Endothelial cell of umbilical vein (primary cell): ENCODE measurements around the gene NAV2. TPM values are rescaled to one million over a fixed set of nuclear protein-coding genes. Genes with fewer than 3 reads are reported as not detected.
A peak's percentile ranks its signal among the peaks of the same experiment; 100 is the strongest.

ENCODE experiments used
- BruUV-seq: library from RNA; stranded (reverse); fragments of 400-500 nt; replicated peaks from 2 replicates; lab custom pipeline; 2021; lab: Mats Ljungman, UMichigan
- CTCF ChIA-PET: fragments of 300-600, 350-600 bp; sonication (Branson Sonifier 250); formaldehyde crosslinking; loops from one replicate; lab custom pipeline; 2021; ENCODE audit warnings: antibody characterized with exemption, inconsistent platforms; lab: Charles Lee
- POLR2A ChIA-PET: fragments of 300-600, 350-600 bp; sonication (Branson Sonifier 250); formaldehyde crosslinking; loops from one replicate; lab custom pipeline; 2021; ENCODE audit warnings: antibody characterized with exemption, inconsistent platforms; lab: Charles Lee
- DNase-seq: peaks from one replicate; pipeline ENCODE4 v3.0.0-alpha.2; 2011; ENCODE audit warnings: low read depth, low spot score
- FAIRE-seq: peaks from 2 replicates; lab custom pipeline; 2011; peaks lifted over from hg19 to GRCh38; lab: Jason Lieb, UNC
- H2AFZ ChIP-seq: 2 replicates; pipeline ENCODE4 v1.6.0; 2012; ENCODE audit warnings: low read depth, low read length, control low read depth, inconsistent platforms
- H3K27ac ChIP-seq: 2 replicates; pipeline ENCODE4 v1.5.1; 2011; ENCODE audit warnings: low read depth, mild to moderate bottlenecking, control low read depth, low read length, moderate library complexity; ENCODE audit not compliant: insufficient read depth
- H3K27me3 ChIP-seq, 2 experiments: 2 replicates each; pipeline versions ENCODE4 v1.6.0 to v1.6.1; 2011; ENCODE audit warnings: low read length in 2 of 2, mixed read lengths in 1 of 2; ENCODE audit not compliant: control insufficient read depth in 2 of 2, insufficient read depth in 2 of 2
- H3K36me3 ChIP-seq, 2 experiments: 2 replicates in 1 of 2; 3 replicates in 1 of 2; pipeline ENCODE4 v1.5.1; 2011; ENCODE audit warnings: low read length in 2 of 2, mild to moderate bottlenecking in 1 of 2, moderate library complexity in 1 of 2; ENCODE audit not compliant: control insufficient read depth in 2 of 2, insufficient read depth in 2 of 2; ENCODE audit errors: extremely low read depth in 1 of 2
- H3K4me1 ChIP-seq: 3 replicates; pipeline ENCODE4 v1.5.1; 2011; ENCODE audit warnings: mild to moderate bottlenecking, low read length; ENCODE audit not compliant: control insufficient read depth, insufficient read depth; ENCODE audit errors: extremely low read depth
- H3K4me2 ChIP-seq: 2 replicates; pipeline ENCODE4 v1.6.1; 2011; ENCODE audit warnings: low read length, control low read depth, mixed read lengths; ENCODE audit not compliant: insufficient read depth
- H3K4me3 ChIP-seq, 3 experiments: fragments of 200-600 bp in 1 of 3; sonication (generic), shearing (Covaris generic) in 1 of 3; replicated peaks in 1 of 3; 2 replicates each; pipeline ENCODE4 v1.5.1; 2011 to 2016; ENCODE audit warnings: control low read depth in 3 of 3, low read length in 3 of 3, mild to moderate bottlenecking in 2 of 3, inconsistent platforms in 1 of 3, low read depth in 1 of 3, moderate library complexity in 1 of 3; ENCODE audit not compliant: insufficient read depth in 1 of 3
- H3K79me2 ChIP-seq: 2 replicates; pipeline ENCODE4 v1.6.0; 2012; ENCODE audit warnings: low read length, inconsistent platforms; ENCODE audit not compliant: control insufficient read depth, insufficient read depth
- H3K9ac ChIP-seq: replicated peaks from 2 replicates; pipeline ENCODE3; 2011; ENCODE audit warnings: low read length, control low read depth; ENCODE audit not compliant: insufficient read depth; ENCODE audit errors: extremely low read depth
- H3K9me1 ChIP-seq: replicated peaks from 3 replicates; pipeline ENCODE4 v1.6.0; 2011; ENCODE audit warnings: mild to moderate bottlenecking, low read length; ENCODE audit not compliant: control insufficient read depth, insufficient read depth; ENCODE audit errors: extremely low read depth
- H3K9me3 ChIP-seq: replicated peaks from 2 replicates; pipeline ENCODE4 v1.5.1; 2012; ENCODE audit warnings: low read length, inconsistent platforms; ENCODE audit not compliant: control insufficient read depth, insufficient read depth
- H4K20me1 ChIP-seq: replicated peaks from 2 replicates; pipeline ENCODE3; 2011; ENCODE audit warnings: mild to moderate bottlenecking, low read length; ENCODE audit not compliant: control insufficient read depth, insufficient read depth; ENCODE audit errors: extremely low read depth
- EZH2 ChIP-seq: IDR thresholded peaks from 2 replicates; pipeline ENCODE4 v1.6.1; 2012; ENCODE audit warnings: borderline replicate concordance, low read depth, mild to moderate bottlenecking, moderate library complexity, low read length, inconsistent platforms; ENCODE audit not compliant: severe bottlenecking
- FOS ChIP-seq: IDR thresholded peaks from 2 replicates; pipeline ENCODE4 v1.6.1; 2011; ENCODE audit warnings: mild to moderate bottlenecking, low read length, moderate library complexity, borderline replicate concordance; ENCODE audit not compliant: insufficient read depth
- GATA2 ChIP-seq: IDR thresholded peaks from 2 replicates; pipeline ENCODE4 v1.7.0; 2011; ENCODE audit warnings: low read depth, mild to moderate bottlenecking, moderate library complexity, mixed read lengths, low read length; ENCODE audit not compliant: insufficient read length, insufficient read depth
- JUN ChIP-seq: IDR thresholded peaks from 2 replicates; pipeline ENCODE4 v1.6.1; 2011; ENCODE audit warnings: borderline replicate concordance, low read depth; ENCODE audit not compliant: insufficient read length, insufficient read depth
- MYC ChIP-seq: IDR thresholded peaks from one replicate; pipeline ENCODE4 v1.6.1; 2011; ENCODE audit warnings: mild to moderate bottlenecking, low read depth, low read length
- POLR2A ChIP-seq: IDR thresholded peaks from 2 replicates; pipeline ENCODE4 v1.6.1; 2012; ENCODE audit warnings: low read depth, mild to moderate bottlenecking, control low read depth, low read length
- POLR2AphosphoS5 ChIP-seq: IDR thresholded peaks from 2 replicates; pipeline ENCODE4 v1.6.1; 2012; ENCODE audit warnings: low read depth, mild to moderate bottlenecking, control low read depth, low read length, moderate library complexity; ENCODE audit not compliant: insufficient read depth
- dilution Hi-C: fragments of 300-500 bp; cut with MboI; formaldehyde crosslinking; loops from one replicate; pipeline ENCODE4 v1.15.0; 2019; ENCODE audit warnings: low sequenced_read_pairs; ENCODE audit not compliant: extremely low pct_ligation_motif_present
- intact Hi-C: fragments of 100-400 bp; cut with micrococcal nuclease; formaldehyde crosslinking; loops from one replicate; pipeline ENCODE4 v1.10.0; 2022
- polyA plus RNA-seq, 4 experiments: library from polyadenylated mRNA; depleted of rRNA in 3 of 4; stranded (reverse) in 3 of 4; unstranded in 1 of 4; fragments of >200 nt; gene quantifications; 2 replicates each; pipeline versions ENCODE4 v1.2.1 to v1.2.3, GENCODE V29; 2011 to 2012; ENCODE audit warnings: missing spikeins in 1 of 4
- total RNA-seq: library from RNA; stranded (reverse); gene quantifications from 2 replicates; pipeline ENCODE4 v1.2.3, GENCODE V29; 2021
- TF ChIP-seq, protein P1 (sequence below): IDR thresholded peaks from 2 replicates; pipeline ENCODE4 v1.6.1; 2011; ENCODE audit not compliant: insufficient read depth, insufficient read length
- TF ChIP-seq, protein P2 (sequence below), 2 donors: IDR thresholded peaks; 1 replicate in 1 of 2; 2 replicates in 1 of 2; pipeline ENCODE4 v1.5.1; 2011; ENCODE audit warnings: low read length in 2 of 2, mild to moderate bottlenecking in 2 of 2, moderate library complexity in 2 of 2, control low read depth in 1 of 2, inconsistent platforms in 1 of 2, low read depth in 1 of 2; ENCODE audit not compliant: insufficient read depth in 1 of 2; ENCODE audit errors: extremely low read depth in 1 of 2

NAV2 gene
- total and polyA plus RNA-seq, 2 donors (not counting 3 experiments of a cell fraction or from before 2014, with no cell fraction given) = 10.9 to 68.0 TPM

DNA sequence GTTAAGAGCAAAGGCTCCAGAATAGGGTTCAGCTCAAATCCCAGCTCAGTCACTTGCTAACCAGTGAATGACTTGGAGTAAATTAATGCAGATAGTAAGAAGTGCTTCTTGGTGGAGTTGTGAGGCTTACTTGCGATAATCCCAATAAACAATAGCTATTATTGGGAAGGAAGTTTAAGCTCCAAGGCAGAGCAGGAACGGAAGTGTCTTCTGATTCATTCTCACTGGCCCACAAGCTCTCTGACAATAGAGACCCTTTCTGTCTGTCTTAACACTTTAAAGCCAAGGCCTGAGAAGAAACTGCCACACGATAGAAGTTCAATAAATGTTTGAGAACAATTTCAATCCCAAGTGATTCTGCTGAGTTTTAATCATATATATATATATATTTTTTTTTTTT is 292.2 kb downstream of the NAV2 start:
- H2AFZ ChIP-seq = no peak overlapping the region
- H3K9ac ChIP-seq = no peak overlapping the region
- peaks cover 18% of the 10 kb centered on the region for H3K4me1 ChIP-seq
- no peaks in the 10 kb centered on the region for H4K20me1 ChIP-seq
- POLR2A ChIA-PET = interaction anchor here (0.7 kb wide), 2 partner anchors 9 to 13 kb away, joined by 3 to 5 read pairs; no protein-coding TSS in a partner anchor
- no TSS peak for BruUV-seq
- dilution Hi-C loops (no loop called here), intact Hi-C loops (no loop called here)
- DNase-seq (peak; percentile 55), FAIRE-seq (peak; percentile 90)
- CTCF ChIA-PET = interaction anchor here (0.7 to 1.8 kb wide), 11 partner anchors 11 to 128 kb away, joined by 3 to 6 read pairs (median 5); no protein-coding TSS in a partner anchor
- no peaks in the 10 kb centered on the region for H3K9me3 ChIP-seq
- no peaks in the 10 kb centered on the region for H3K27me3 ChIP-seq
- no peaks in the 10 kb centered on the region for H3K9me1 ChIP-seq
- no peak overlapping the region for H3K27ac ChIP-seq
- H3K4me3 ChIP-seq = no peak overlapping the region
- no peaks in the 10 kb centered on the region for H3K36me3 ChIP-seq
- H3K79me2 ChIP-seq = no peaks in the 10 kb centered on the region
- H3K4me2 ChIP-seq = peak overlapping the region; percentile 16
- TF ChIP-seq, protein P1, sequence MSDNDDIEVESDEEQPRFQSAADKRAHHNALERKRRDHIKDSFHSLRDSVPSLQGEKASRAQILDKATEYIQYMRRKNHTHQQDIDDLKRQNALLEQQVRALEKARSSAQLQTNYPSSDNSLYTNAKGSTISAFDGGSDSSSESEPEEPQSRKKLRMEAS = no peak
- peak; percentile 33 for TF ChIP-seq FOS

DNA sequence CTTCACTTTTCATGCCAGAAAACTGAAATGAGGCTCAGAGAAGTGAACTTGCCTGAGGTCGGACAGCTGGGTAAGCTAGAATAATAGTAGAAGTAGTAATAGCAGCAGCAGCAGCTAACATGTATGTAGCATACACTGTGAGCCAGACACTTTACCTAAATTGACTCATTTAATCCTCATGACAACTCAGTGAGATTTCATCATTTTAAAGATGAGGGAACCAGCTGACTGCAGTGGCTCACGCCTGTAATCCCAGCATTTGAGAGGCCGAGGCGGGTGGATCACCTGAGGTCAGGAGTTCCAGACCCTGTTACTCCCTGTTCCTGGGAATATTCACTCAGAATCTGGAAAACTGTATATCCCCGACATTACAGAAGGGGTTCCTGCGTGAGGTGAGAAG is 293.1 kb downstream of the NAV2 start:
- no peaks in the 10 kb centered on the region for H4K20me1 ChIP-seq
- no peak overlapping the region for H3K27ac ChIP-seq

More for the DNA sequence above, 293.1 kb downstream of the NAV2 start:
- ChIA-PET CTCF (interaction anchor here (1.3 to 1.8 kb wide), 6 partner anchors 14 to 122 kb away, joined by 4 to 6 read pairs (median 5); no protein-coding TSS in a partner anchor), POLR2A (no interaction called here)
- H3K4me3 ChIP-seq = no peak overlapping the region
- DNase-seq (no peak), FAIRE-seq (no peak)
- H3K36me3 ChIP-seq = no peaks in the 10 kb centered on the region
- H3K9me1 ChIP-seq = no peaks in the 10 kb centered on the region
- no peaks in the 10 kb centered on the region for H3K27me3 ChIP-seq
- H3K9me3 ChIP-seq = no peaks in the 10 kb centered on the region
- intact Hi-C loops (no loop called here), dilution Hi-C loops (no loop called here)
- BruUV-seq = no TSS peak
- H3K4me1 ChIP-seq = peaks cover 18% of the 10 kb centered on the region
- H3K79me2 ChIP-seq = no peaks in the 10 kb centered on the region
- TF ChIP-seq POLR2A (no peak), FOS (no peak), EZH2 (no peak), GATA2 (no peak), JUN (no peak), MYC (no peak), POLR2AphosphoS5 (no peak)
- TF ChIP-seq, protein P2, sequence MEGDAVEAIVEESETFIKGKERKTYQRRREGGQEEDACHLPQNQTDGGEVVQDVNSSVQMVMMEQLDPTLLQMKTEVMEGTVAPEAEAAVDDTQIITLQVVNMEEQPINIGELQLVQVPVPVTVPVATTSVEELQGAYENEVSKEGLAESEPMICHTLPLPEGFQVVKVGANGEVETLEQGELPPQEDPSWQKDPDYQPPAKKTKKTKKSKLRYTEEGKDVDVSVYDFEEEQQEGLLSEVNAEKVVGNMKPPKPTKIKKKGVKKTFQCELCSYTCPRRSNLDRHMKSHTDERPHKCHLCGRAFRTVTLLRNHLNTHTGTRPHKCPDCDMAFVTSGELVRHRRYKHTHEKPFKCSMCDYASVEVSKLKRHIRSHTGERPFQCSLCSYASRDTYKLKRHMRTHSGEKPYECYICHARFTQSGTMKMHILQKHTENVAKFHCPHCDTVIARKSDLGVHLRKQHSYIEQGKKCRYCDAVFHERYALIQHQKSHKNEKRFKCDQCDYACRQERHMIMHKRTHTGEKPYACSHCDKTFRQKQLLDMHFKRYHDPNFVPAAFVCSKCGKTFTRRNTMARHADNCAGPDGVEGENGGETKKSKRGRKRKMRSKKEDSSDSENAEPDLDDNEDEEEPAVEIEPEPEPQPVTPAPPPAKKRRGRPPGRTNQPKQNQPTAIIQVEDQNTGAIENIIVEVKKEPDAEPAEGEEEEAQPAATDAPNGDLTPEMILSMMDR (IDR thresholded peaks at IDR 0.05; ENCODE audit: extremely low read depth in 1 of 2, insufficient read depth in 1 of 2, low read depth in 1 of 2, low read length in 2 of 2) = no peak
- TF ChIP-seq, protein P1 = no peak
- no peak overlapping the region for H3K4me2 ChIP-seq
- H3K9ac ChIP-seq = no peak overlapping the region
- H2AFZ ChIP-seq = no peak overlapping the region
